ENCODE measurements around the gene CYTH4.
"Not testable (repeated sequence)": the region's sequence is repeated elsewhere in the genome, so short reads cannot be mapped to it uniquely, and the experiment has no call there.

The CYTH4 gene
- 122 to 213 (median 171) reads per million in 4 donors for total RNA-seq

- DNase-seq = peak; percentile 51 to 82 (median 61)
Measured at GRCh38 chr22:37282385-37282677, at the start of gene CYTH4. TSS of gene CYTH4 (plus strand) at chr22:37282508. CDS start at chr22:37282570, 62 bp downstream.

GRCh38 chr22:37233371-37233750, 48.9 kb upstream of the CYTH4 start:
- DNase-seq = not testable (repeated sequence)

- DNase-seq = no peak
Measured at GRCh38 chr22:37233751-37234631, 48.3 kb upstream of the CYTH4 start.

GRCh38 chr22:37234736-37235711, 47.3 kb upstream of the CYTH4 start:
- no peak for DNase-seq

GRCh38 chr22:37235897-37236607, 46.3 kb upstream of the CYTH4 start:
- DNase-seq = no peak

GRCh38 chr22:37237371-37238268, 44.7 kb upstream of the CYTH4 start:
- no peak for DNase-seq

- DNase-seq = no peak
Measured at GRCh38 chr22:37239336-37240239, 42.7 kb upstream of the CYTH4 start.

- DNase-seq = no peak
Measured at GRCh38 chr22:37240240-37240940, 41.9 kb upstream of the CYTH4 start.

- no peak for DNase-seq
Measured at GRCh38 chr22:37240941-37241320, 41.4 kb upstream of the CYTH4 start.

- DNase-seq = peak in 2 of 5 donors; percentile 34 to 77
Measured at GRCh38 chr22:37241351-37242142, 40.8 kb upstream of the CYTH4 start.

GRCh38 chr22:37242395-37242918, 39.9 kb upstream of the CYTH4 start:
- DNase-seq = peak; percentile 82 to 98 (median 83)

- peak in 1 of 5 donors; percentile 50 for DNase-seq
Measured at GRCh38 chr22:37243402-37244113, 38.8 kb upstream of the CYTH4 start.

GRCh38 chr22:37244114-37244921, 38.0 kb upstream of the CYTH4 start, which contains the start of gene RAC2:
TSS of gene RAC2 (minus strand) at chr22:37244269. CDS start at chr22:37244148, 121 bp downstream.
- peak; percentile 76 to 98 (median 84) for DNase-seq

- DNase-seq = no peak
Measured at GRCh38 chr22:37244922-37245722, 37.2 kb upstream of the CYTH4 start.

- DNase-seq = no peak
Measured at GRCh38 chr22:37245740-37246139, 36.6 kb upstream of the CYTH4 start.

- no peak for DNase-seq
Measured at GRCh38 chr22:37248251-37248650, 34.1 kb upstream of the CYTH4 start.
